ENCODE measurements around the gene KRT74. TPM values are rescaled to one million over a fixed set of nuclear protein-coding genes. Genes with fewer than 3 reads are reported as not detected.

KRT74 gene
- total RNA-seq, 1 experiment from 2014 or later = not detected

- Histone ChIP-seq H3K27me3 (ENCODE audit: control insufficient read depth, insufficient read depth, low read length) (peaks cover 6% of the 10 kb centered on the region), H3K4me3 (ENCODE audit: low read depth in 2 of 2, low read length in 2 of 2) (no peak overlapping the region), H3K27ac (ENCODE audit: low read length) (no peak overlapping the region), H3K36me3 (ENCODE audit: control insufficient read depth, insufficient read depth, low read length) (no peaks in the 10 kb centered on the region), H3K9me3 (ENCODE audit: control insufficient read depth, insufficient read depth, low read depth, low read length) (no peaks in the 10 kb centered on the region), H3K4me1 (ENCODE audit: control insufficient read depth, insufficient read depth, low read length) (no peaks in the 10 kb centered on the region)
- intact Hi-C loops (cut with micrococcal nuclease; ENCODE audit: unreplicated experiment) (loop anchor here (2.0 to 10.0 kb wide), 2 partner anchors 288 to 438 kb away; no protein-coding TSS in a partner anchor), in situ Hi-C loops (cut with HindIII; ENCODE audit: low pct_unique_long_range_greater_than_20kb, low sequenced_read_pairs) (no loop called here)
- BruUV-seq (replicated peaks) = no TSS peak
- CTCF ChIA-PET = interaction anchor here (0.6 to 1.6 kb wide), 4 partner anchors 15 to 287 kb away, joined by 3 to 5 read pairs (median 4); no protein-coding TSS in a partner anchor
- ATAC-seq (peak; percentile 92), DNase-seq (ENCODE audit: low read depth, low spot score) (peak; percentile 46)
- POLR2A ChIA-PET = interaction anchor here (0.6 kb wide), 1 partner anchor 108 kb away, joined by 3 read pairs; no protein-coding TSS in a partner anchor
- TF ChIP-seq, protein P1, sequence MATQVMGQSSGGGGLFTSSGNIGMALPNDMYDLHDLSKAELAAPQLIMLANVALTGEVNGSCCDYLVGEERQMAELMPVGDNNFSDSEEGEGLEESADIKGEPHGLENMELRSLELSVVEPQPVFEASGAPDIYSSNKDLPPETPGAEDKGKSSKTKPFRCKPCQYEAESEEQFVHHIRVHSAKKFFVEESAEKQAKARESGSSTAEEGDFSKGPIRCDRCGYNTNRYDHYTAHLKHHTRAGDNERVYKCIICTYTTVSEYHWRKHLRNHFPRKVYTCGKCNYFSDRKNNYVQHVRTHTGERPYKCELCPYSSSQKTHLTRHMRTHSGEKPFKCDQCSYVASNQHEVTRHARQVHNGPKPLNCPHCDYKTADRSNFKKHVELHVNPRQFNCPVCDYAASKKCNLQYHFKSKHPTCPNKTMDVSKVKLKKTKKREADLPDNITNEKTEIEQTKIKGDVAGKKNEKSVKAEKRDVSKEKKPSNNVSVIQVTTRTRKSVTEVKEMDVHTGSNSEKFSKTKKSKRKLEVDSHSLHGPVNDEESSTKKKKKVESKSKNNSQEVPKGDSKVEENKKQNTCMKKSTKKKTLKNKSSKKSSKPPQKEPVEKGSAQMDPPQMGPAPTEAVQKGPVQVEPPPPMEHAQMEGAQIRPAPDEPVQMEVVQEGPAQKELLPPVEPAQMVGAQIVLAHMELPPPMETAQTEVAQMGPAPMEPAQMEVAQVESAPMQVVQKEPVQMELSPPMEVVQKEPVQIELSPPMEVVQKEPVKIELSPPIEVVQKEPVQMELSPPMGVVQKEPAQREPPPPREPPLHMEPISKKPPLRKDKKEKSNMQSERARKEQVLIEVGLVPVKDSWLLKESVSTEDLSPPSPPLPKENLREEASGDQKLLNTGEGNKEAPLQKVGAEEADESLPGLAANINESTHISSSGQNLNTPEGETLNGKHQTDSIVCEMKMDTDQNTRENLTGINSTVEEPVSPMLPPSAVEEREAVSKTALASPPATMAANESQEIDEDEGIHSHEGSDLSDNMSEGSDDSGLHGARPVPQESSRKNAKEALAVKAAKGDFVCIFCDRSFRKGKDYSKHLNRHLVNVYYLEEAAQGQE (IDR thresholded peaks at IDR 0.05; ENCODE audit: insufficient read depth in 1 of 2, low read depth in 2 of 2, low read length in 1 of 2) = no peak
- TF ChIP-seq, protein P2, sequence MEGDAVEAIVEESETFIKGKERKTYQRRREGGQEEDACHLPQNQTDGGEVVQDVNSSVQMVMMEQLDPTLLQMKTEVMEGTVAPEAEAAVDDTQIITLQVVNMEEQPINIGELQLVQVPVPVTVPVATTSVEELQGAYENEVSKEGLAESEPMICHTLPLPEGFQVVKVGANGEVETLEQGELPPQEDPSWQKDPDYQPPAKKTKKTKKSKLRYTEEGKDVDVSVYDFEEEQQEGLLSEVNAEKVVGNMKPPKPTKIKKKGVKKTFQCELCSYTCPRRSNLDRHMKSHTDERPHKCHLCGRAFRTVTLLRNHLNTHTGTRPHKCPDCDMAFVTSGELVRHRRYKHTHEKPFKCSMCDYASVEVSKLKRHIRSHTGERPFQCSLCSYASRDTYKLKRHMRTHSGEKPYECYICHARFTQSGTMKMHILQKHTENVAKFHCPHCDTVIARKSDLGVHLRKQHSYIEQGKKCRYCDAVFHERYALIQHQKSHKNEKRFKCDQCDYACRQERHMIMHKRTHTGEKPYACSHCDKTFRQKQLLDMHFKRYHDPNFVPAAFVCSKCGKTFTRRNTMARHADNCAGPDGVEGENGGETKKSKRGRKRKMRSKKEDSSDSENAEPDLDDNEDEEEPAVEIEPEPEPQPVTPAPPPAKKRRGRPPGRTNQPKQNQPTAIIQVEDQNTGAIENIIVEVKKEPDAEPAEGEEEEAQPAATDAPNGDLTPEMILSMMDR (IDR thresholded peaks at IDR 0.05) = peak; percentile 84
Measured at GRCh38 chr12:52582971-52583456, 9.4 kb upstream of the KRT74 start.

DNA sequence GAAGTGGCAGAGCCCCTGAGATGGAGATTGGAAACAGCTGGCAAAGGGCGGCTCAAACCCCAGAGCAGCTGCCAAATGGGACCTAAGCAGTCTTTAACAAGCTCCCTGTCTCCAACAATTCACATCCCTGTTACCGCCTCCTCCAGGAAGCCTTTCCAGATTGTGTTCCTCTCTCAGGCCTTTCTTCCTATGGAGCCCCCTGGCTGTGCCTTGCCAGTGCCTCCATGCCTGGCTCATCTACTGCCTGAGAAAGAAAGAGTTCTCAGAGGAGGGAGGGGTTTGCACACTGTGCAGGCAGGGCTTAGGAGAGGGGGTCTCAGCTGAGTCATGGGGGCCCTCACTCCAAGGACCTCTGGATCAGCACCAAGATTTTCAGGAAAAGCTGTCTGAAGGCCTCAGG lies 8.8 kb upstream of the KRT74 start:
- no peak overlapping the region for H3K27ac ChIP-seq (ENCODE audit: low read length)
- peak; percentile 50 for ATAC-seq
- no peaks in the 10 kb centered on the region for H3K9me3 ChIP-seq (ENCODE audit: control insufficient read depth, insufficient read depth, low read depth, low read length)
- POLR2A ChIA-PET = interaction anchor here (0.6 kb wide), 1 partner anchor 263 kb away, joined by 4 read pairs; no protein-coding TSS in a partner anchor
- no TSS peak for BruUV-seq (replicated peaks)
- TF ChIP-seq, protein P2 (IDR thresholded peaks at IDR 0.05) = no peak
- TF ChIP-seq POLR2AphosphoS5 (IDR thresholded peaks at IDR 0.05; ENCODE audit: low read depth, low read length) (no peak), SIN3A (IDR thresholded peaks at IDR 0.05; ENCODE audit: borderline replicate concordance, insufficient read depth, low read depth, low read length) (no peak), TCF7L2 (IDR thresholded peaks at IDR 0.05; ENCODE audit: low read depth, low read length) (no peak)
- TF ChIP-seq, protein P1 (IDR thresholded peaks at IDR 0.05; ENCODE audit: insufficient read depth in 1 of 2, low read depth in 2 of 2, low read length in 1 of 2) = no peak
- no peaks in the 10 kb centered on the region for H3K36me3 ChIP-seq (ENCODE audit: control insufficient read depth, insufficient read depth, low read length)
- no peaks in the 10 kb centered on the region for H3K4me1 ChIP-seq (ENCODE audit: control insufficient read depth, insufficient read depth, low read length)
- peaks cover 6% of the 10 kb centered on the region for H3K27me3 ChIP-seq (ENCODE audit: control insufficient read depth, insufficient read depth, low read length)
- CTCF ChIA-PET = interaction anchor here (0.7 to 1.6 kb wide), 4 partner anchors 15 to 297 kb away, joined by 3 to 6 read pairs (median 4); no protein-coding TSS in a partner anchor
- in situ Hi-C loops (cut with HindIII; ENCODE audit: low pct_unique_long_range_greater_than_20kb, low sequenced_read_pairs) = no loop called here
- no peak overlapping the region for H3K4me3 ChIP-seq (ENCODE audit: low read depth in 2 of 2, low read length in 2 of 2)
- intact Hi-C loops (cut with micrococcal nuclease; ENCODE audit: unreplicated experiment) = loop anchor here (2.0 to 10.0 kb wide), 2 partner anchors 288 to 438 kb away; no protein-coding TSS in a partner anchor
- no peak for DNase-seq (ENCODE audit: low read depth, low spot score)
